OCI-LY1 (cell line): ENCODE data around the gene CFAP91.

Source experiments
- H2AFZ ChIP-seq: fragments of 200-600 bp; sonication (generic), shearing (Covaris generic); 2 replicates; pipeline ENCODE4 v1.6.0; 2014; ENCODE audit warnings: antibody characterized with exemption, mild to moderate bottlenecking, low read length
- H3F3A ChIP-seq: fragments of 200-600 bp; sonication (generic), shearing (Covaris generic); 2 replicates; pipeline ENCODE4 v1.6.0; 2014; ENCODE audit warnings: mild to moderate bottlenecking, antibody characterized with exemption, low read length, moderate library complexity; ENCODE audit not compliant: insufficient read depth
- H3K27ac ChIP-seq: fragments of 200-600 bp; sonication (generic); 2 replicates; pipeline ENCODE4 v1.5.1; 2014; ENCODE audit warnings: low read length, mixed run types, mild to moderate bottlenecking, low read depth; ENCODE audit not compliant: poor library complexity, severe bottlenecking
- H3K27me3 ChIP-seq: fragments of 200-600 bp; sonication (generic); 2 replicates; pipeline ENCODE4 v1.6.0; 2014; ENCODE audit warnings: antibody characterized with exemption, mild to moderate bottlenecking, low read length, moderate library complexity; ENCODE audit not compliant: insufficient read depth
- H3K36me3 ChIP-seq: fragments of 200-600 bp; sonication (generic); 2 replicates; pipeline ENCODE4 v1.6.1; 2014; ENCODE audit warnings: mild to moderate bottlenecking, antibody characterized with exemption, low read length, moderate library complexity, mixed read lengths; ENCODE audit not compliant: insufficient read depth
- H3K4me1 ChIP-seq: fragments of 200-600 bp; sonication (generic); 2 replicates; pipeline ENCODE4 v1.5.1; 2014; ENCODE audit warnings: mild to moderate bottlenecking, low read length, moderate library complexity; ENCODE audit not compliant: insufficient read depth, severe bottlenecking
- H3K4me2 ChIP-seq: fragments of 200-600 bp; sonication (generic), shearing (Covaris generic); 2 replicates; pipeline ENCODE4 v1.6.1; 2014; ENCODE audit warnings: low read length
- H3K4me3 ChIP-seq: fragments of 200-600 bp; sonication (generic); 2 replicates; pipeline ENCODE4 v1.5.1; 2014; ENCODE audit warnings: low read length, low read depth, mild to moderate bottlenecking, mixed read lengths; ENCODE audit not compliant: poor library complexity, severe bottlenecking
- H3K79me2 ChIP-seq: fragments of 200-600 bp; shearing (Covaris generic); 2 replicates; pipeline ENCODE4 v1.6.1; 2016; ENCODE audit warnings: mixed run types, low read length, mixed read lengths; ENCODE audit not compliant: insufficient read depth
- H3K9ac ChIP-seq: fragments of 200-600 bp; sonication (generic), shearing (Covaris generic); 2 replicates; pipeline ENCODE4 v1.6.1; 2014; ENCODE audit warnings: mild to moderate bottlenecking, low read length, mixed read lengths
- H3K9me2 ChIP-seq: fragments of 200-600 bp; sonication (generic), shearing (Covaris generic); 2 replicates; pipeline ENCODE4 v1.6.1; 2014; ENCODE audit warnings: low read depth, mild to moderate bottlenecking, low read length, mixed read lengths
- H3K9me3 ChIP-seq: fragments of 200-600 bp; shearing (Covaris generic); 2 replicates; pipeline ENCODE4 v1.6.1; 2014; ENCODE audit warnings: low read length, mixed read lengths
- H4K20me1 ChIP-seq: fragments of 200-600 bp; sonication (generic), shearing (Covaris generic); 2 replicates; pipeline ENCODE4 v1.6.0; 2016; ENCODE audit warnings: mild to moderate bottlenecking, low read length; ENCODE audit not compliant: insufficient read depth
- EZH2 ChIP-seq: fragments of 200-600 bp; sonication (generic), shearing (Covaris generic); IDR thresholded peaks from 2 replicates; pipeline ENCODE4 v1.8.0; 2017; ENCODE audit warnings: borderline replicate concordance, mixed run types, mild to moderate bottlenecking, antibody characterized with exemption, low read length, moderate library complexity, mixed read lengths
- TF ChIP-seq, protein P1 (sequence below): fragments of 200-600 bp; sonication (generic), shearing (Covaris generic); IDR thresholded peaks from 2 replicates; pipeline ENCODE4 v1.5.1; 2017; ENCODE audit warnings: mild to moderate bottlenecking, antibody characterized with exemption, low read length, moderate library complexity, mixed read lengths

Gene CFAP91

GRCh38 chr3:119741657-119742590, 39.1 kb downstream of the CFAP91 start:
- H3K27ac ChIP-seq: no peak overlapping the region
- no peaks in the 10 kb centered on the region for H3K4me1 ChIP-seq
- no peaks in the 10 kb centered on the region for H3K9me2 ChIP-seq
- H4K20me1 ChIP-seq: no peaks in the 10 kb centered on the region
- no peaks in the 10 kb centered on the region for H3K27me3 ChIP-seq
- H3K79me2 ChIP-seq: no peaks in the 10 kb centered on the region
- H3K9me3 ChIP-seq: no peaks in the 10 kb centered on the region
- H3F3A ChIP-seq: no peaks in the 10 kb centered on the region
- H3K4me2 ChIP-seq: no peak overlapping the region
- TF ChIP-seq, protein P1, sequence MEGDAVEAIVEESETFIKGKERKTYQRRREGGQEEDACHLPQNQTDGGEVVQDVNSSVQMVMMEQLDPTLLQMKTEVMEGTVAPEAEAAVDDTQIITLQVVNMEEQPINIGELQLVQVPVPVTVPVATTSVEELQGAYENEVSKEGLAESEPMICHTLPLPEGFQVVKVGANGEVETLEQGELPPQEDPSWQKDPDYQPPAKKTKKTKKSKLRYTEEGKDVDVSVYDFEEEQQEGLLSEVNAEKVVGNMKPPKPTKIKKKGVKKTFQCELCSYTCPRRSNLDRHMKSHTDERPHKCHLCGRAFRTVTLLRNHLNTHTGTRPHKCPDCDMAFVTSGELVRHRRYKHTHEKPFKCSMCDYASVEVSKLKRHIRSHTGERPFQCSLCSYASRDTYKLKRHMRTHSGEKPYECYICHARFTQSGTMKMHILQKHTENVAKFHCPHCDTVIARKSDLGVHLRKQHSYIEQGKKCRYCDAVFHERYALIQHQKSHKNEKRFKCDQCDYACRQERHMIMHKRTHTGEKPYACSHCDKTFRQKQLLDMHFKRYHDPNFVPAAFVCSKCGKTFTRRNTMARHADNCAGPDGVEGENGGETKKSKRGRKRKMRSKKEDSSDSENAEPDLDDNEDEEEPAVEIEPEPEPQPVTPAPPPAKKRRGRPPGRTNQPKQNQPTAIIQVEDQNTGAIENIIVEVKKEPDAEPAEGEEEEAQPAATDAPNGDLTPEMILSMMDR: no peak
- TF ChIP-seq EZH2: no peak
- H3K36me3 ChIP-seq: no peaks in the 10 kb centered on the region
- no peak overlapping the region for H2AFZ ChIP-seq
- H3K4me3 ChIP-seq: no peak overlapping the region
- no peak overlapping the region for H3K9ac ChIP-seq

DNA sequence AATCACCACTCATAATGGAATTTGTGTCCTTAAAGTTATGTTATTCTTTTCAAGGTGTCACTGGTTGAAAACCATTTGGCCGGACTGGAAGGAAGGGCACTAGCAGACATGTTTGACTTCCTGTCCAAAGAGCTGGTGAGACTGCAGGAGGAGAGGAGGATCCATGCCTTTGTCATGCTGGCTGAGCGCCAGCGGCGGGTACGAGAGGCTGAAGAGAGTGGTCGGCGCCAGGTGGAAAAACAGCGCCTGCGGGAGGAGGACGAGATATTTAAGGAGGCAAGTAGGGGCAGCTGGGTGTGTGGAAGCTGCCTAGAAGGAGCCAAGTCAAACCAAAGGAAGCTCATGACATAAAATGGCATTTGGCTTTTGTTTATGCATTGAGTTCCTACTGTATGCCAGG, 41.1 kb downstream of the CFAP91 start:
- Histone ChIP-seq H3K4me1 (no peaks in the 10 kb centered on the region), H3F3A (no peaks in the 10 kb centered on the region), H3K4me3 (no peak overlapping the region), H3K36me3 (no peaks in the 10 kb centered on the region), H3K9me3 (no peaks in the 10 kb centered on the region), H3K79me2 (no peaks in the 10 kb centered on the region), H3K9ac (no peak overlapping the region), H3K27me3 (no peaks in the 10 kb centered on the region), H2AFZ (no peak overlapping the region), H3K4me2 (no peak overlapping the region), H3K9me2 (no peaks in the 10 kb centered on the region), H4K20me1 (no peaks in the 10 kb centered on the region), H3K27ac (no peak overlapping the region)
- TF ChIP-seq, protein P1: no peak
- TF ChIP-seq EZH2: no peak

DNA sequence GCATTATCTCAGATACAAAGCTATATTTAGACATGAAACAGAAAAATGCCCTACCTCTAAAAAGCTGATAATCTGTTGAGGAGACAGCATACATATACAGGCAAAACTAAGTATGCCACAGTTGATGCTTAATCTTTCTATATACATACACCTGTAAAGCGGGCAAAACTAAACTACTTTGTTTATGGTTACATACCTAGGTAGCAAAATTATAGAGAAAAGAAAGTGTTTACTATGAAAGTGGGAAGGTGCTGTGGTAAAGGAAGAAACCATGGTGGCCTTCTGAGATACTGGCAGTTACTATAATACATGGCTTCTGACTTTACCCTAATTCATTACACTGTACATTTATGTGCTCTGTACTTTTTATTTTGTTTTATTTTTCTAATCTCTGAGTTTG, 43.1 kb downstream of the CFAP91 start:
- Histone ChIP-seq H2AFZ (no peak overlapping the region), H3F3A (no peaks in the 10 kb centered on the region)
- TF ChIP-seq, protein P1: no peak
- no peak for TF ChIP-seq EZH2

More for the DNA sequence above, 43.1 kb downstream of the CFAP91 start:
- H3K4me1 ChIP-seq: no peaks in the 10 kb centered on the region
- no peak overlapping the region for H3K4me3 ChIP-seq
- H3K9me3 ChIP-seq: no peaks in the 10 kb centered on the region
- H3K27ac ChIP-seq: no peak overlapping the region
- no peaks in the 10 kb centered on the region for H3K27me3 ChIP-seq
- H3K4me2 ChIP-seq: no peak overlapping the region
- H3K9ac ChIP-seq: no peak overlapping the region
- H4K20me1 ChIP-seq: no peaks in the 10 kb centered on the region
- H3K79me2 ChIP-seq: no peaks in the 10 kb centered on the region
- no peaks in the 10 kb centered on the region for H3K9me2 ChIP-seq
- no peaks in the 10 kb centered on the region for H3K36me3 ChIP-seq
